WI38 (cell line): Measurements from ENCODE around the gene PLIN4.

ENCODE experiments used
- H3K4me3 ChIP-seq: 2 replicates; pipeline ENCODE4 v1.5.1; 2011; ENCODE audit warnings: low read depth, mild to moderate bottlenecking, control low read depth, low read length
- TF ChIP-seq, protein P1 (sequence below): IDR thresholded peaks from 2 replicates; pipeline ENCODE4 v1.5.1; 2012; ENCODE audit warnings: low read depth, mild to moderate bottlenecking, control low read depth, low read length

Gene PLIN4

DNA sequence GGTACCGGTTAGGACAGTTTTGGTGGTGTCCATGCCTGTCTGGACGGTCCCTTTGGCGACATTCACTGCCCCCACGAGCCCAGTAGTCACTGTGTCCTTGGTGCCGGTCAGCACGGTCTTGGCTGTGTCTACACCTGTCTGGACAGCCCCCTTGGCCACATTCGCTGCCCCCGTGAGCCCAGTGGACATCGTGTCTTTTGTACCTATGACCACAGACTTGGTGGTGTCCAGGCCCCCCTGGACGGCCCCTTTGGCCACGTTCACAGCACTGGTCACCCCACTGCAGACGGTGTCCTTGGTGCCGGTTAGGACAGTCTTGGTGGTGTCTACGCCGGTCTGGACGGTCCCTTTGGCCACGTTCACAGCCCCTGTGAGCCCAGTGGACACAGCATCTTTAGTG is 6.2 kb downstream of the PLIN4 start:
- TF ChIP-seq, protein P1, sequence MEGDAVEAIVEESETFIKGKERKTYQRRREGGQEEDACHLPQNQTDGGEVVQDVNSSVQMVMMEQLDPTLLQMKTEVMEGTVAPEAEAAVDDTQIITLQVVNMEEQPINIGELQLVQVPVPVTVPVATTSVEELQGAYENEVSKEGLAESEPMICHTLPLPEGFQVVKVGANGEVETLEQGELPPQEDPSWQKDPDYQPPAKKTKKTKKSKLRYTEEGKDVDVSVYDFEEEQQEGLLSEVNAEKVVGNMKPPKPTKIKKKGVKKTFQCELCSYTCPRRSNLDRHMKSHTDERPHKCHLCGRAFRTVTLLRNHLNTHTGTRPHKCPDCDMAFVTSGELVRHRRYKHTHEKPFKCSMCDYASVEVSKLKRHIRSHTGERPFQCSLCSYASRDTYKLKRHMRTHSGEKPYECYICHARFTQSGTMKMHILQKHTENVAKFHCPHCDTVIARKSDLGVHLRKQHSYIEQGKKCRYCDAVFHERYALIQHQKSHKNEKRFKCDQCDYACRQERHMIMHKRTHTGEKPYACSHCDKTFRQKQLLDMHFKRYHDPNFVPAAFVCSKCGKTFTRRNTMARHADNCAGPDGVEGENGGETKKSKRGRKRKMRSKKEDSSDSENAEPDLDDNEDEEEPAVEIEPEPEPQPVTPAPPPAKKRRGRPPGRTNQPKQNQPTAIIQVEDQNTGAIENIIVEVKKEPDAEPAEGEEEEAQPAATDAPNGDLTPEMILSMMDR: no peak
- H3K4me3 ChIP-seq: no peak overlapping the region

DNA sequence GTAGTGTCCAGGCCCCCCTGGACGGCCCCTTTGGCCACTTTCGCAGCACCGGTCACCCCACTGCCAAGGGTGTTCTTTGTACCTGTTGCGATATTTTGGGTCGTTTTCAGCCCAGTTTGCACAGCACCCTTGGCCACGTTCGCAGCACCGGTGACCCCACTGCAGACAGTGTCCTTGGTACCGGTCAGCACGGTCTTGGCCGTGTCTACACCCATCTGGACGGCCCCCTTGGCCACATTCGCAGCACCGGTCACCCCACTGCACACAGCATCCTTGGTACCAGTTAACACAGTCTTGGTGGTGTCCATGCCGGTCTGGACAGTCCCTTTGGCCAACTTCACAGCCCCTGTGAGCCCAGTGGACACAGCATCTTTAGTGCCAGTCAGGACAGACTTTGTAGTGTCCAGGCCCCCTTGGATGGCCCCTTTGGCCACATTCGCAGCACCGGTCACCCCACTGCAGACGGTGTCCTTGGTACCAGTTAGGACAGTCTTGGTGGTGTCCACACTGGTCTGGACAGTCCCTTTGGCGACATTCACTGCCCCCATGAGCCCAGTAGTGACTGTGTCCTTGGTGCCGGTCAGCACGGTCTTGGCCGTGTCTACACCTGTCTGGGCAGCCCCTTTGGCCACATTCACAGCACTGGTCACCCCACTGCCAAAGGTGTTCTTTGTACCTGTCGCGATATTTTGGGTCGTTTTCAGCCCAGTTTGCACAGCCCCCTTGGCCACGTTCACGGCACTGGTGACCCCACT is 6.8 kb downstream of the PLIN4 start:
- no peak overlapping the region for H3K4me3 ChIP-seq
- TF ChIP-seq, protein P1: no peak

- H3K4me3 ChIP-seq: no peak overlapping the region
- TF ChIP-seq, protein P1: no peak
These were observed 7.6 kb downstream of the PLIN4 start for GRCh38 chr19:4510435-4511255.

DNA sequence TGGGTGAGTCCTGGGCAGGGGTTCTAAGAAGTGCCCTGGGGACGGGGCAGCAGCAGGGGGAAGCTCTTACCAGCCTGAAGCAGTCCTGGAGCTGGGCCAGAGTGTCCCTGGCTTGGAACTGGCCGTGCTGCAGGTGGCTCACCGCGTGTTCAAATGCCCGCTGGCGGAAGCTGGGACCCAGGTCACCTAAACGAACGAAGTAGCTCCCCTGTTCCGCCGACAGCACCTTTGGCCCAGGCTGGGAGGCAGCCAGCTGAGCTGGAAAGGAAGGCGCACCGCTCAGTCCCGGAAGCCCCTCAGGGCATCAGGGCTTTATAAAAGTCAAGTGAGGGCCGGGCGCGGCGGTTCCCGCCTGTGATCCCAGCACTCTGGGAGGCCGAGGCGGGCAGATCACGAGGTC is 9.6 kb downstream of the PLIN4 start:
- TF ChIP-seq, protein P1: no peak
- no peak overlapping the region for H3K4me3 ChIP-seq

- H3K4me3 ChIP-seq: no peak overlapping the region
- TF ChIP-seq, protein P1: no peak
These were observed 10.5 kb downstream of the PLIN4 start for GRCh38 chr19:4507804-4508203.

- H3K4me3 ChIP-seq: no peak overlapping the region
- TF ChIP-seq, protein P1: no peak
These were observed 11.2 kb downstream of the PLIN4 start for GRCh38 chr19:4507150-4507452.
